BLaER1 (cell line): ENCODE measurements around the gene TMPRSS9.

Experiments used
- H3K27ac ChIP-seq: shearing (Covaris generic); formaldehyde crosslinking; 2 replicates; pipeline ENCODE4 v1.8.1; 2022
- H3K27me3 ChIP-seq: shearing (Covaris generic); formaldehyde crosslinking; 2 replicates; pipeline ENCODE4 v1.8.1; 2022
- H3K36me3 ChIP-seq: shearing (Covaris generic); formaldehyde crosslinking; 2 replicates; pipeline ENCODE4 v1.8.1; 2022
- H3K4me1 ChIP-seq: shearing (Covaris generic); formaldehyde crosslinking; 2 replicates; pipeline ENCODE4 v1.8.1; 2022
- H3K4me2 ChIP-seq: shearing (Covaris generic); formaldehyde crosslinking; 2 replicates; pipeline ENCODE4 v1.8.1; 2022
- H3K4me3 ChIP-seq: shearing (Covaris generic); formaldehyde crosslinking; 2 replicates; pipeline ENCODE4 v1.8.1; 2022
- H3K9ac ChIP-seq: shearing (Covaris generic); formaldehyde crosslinking; 2 replicates; pipeline ENCODE4 v1.8.1; 2022
- H3K9me3 ChIP-seq: shearing (Covaris generic); formaldehyde crosslinking; 2 replicates; pipeline ENCODE4 v1.8.1; 2022
- H4K20me1 ChIP-seq: shearing (Covaris generic); formaldehyde crosslinking; 2 replicates; pipeline ENCODE4 v1.8.1; 2022
- Cebpa-rat ChIP-seq: shearing (Covaris generic); IDR thresholded peaks from 2 replicates; pipeline ENCODE4 v1.8.1; 2022

The TMPRSS9 gene

DNA sequence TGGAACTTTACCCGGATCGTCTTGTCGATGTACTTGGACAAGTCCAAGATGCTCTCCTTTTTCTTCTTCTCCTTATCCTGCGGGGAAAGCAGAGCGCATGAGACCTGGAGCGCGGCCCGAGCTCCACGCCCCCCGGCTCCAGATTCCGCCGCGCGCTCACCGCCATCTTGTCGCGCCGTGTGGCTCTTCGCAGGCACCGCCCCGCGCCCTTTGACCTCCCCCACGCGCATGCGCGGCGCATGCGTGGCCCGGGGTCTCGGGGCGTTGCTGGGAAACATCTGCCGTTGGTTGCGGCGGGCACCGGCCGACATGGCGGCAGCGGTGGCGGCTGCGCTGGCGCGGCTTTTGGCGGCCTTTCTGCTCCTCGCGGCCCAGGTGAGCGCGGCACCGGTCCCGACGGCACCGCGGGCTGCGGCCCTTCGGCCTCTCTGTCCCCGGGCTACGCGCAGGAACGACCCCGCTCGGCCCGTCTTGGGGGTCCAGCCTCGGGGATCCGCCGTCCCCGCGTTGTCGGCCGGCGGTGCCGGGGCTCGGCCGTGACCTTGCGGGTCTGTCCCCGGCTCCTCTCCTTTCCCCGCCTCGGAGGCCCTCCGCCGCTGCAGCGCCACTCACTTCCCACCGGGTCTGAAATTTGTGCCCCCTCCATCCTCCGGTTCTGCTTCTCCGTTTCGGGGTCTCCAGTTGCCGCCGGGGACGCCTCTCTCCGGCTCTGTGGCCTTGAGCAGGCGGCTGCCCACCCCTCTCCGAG is 31.5 kb upstream of the TMPRSS9 start, which contains the start of the genes LSM7 and SPPL2B:
TSS of gene LSM7 (minus strand) at position 186 of the 748 bp plus-strand sequence. CDS start at position 166, 20 bp downstream.
TSS of gene SPPL2B (plus strand) at position 284 of the 748 bp plus-strand sequence. CDS start at position 310, 26 bp downstream.
- no peak for TF ChIP-seq Cebpa-rat
- Histone ChIP-seq H3K27ac (peak within 1 kb of the TSS; percentile 95), H3K9ac (peak within 1 kb of the TSS; percentile 91), H4K20me1 (peaks cover 50% of the 10 kb centered on the region), H3K4me2 (peak within 1 kb of the TSS; percentile 97), H3K4me1 (peaks cover 83% of the 10 kb centered on the region), H3K4me3 (peak within 1 kb of the TSS; percentile 87), H3K36me3 (peaks cover 8% of the 10 kb centered on the region), H3K9me3 (no peaks in the 10 kb centered on the region), H3K27me3 (no peaks in the 10 kb centered on the region)

DNA sequence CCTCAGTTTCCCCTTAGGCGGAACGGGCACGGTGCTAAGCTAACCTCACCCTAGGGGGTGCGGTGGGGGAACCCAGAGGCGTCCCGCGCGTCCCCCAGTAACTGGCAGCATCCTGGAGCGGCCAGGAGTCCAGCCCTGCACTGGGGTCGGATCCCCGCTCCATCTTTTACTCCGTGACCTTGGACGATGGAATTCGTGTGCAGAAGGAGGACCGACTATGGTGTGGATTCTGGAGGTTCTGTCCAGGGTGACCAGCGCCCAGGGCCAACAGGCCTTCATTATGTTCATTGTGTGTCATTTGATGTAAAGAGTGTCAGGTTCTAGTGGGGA is 31.0 kb upstream of the TMPRSS9 start:
- H3K27ac ChIP-seq, result peak overlapping the region; percentile 95
- H3K4me1 ChIP-seq, result peaks cover 83% of the 10 kb centered on the region
- H3K27me3 ChIP-seq, result no peaks in the 10 kb centered on the region
- peak overlapping the region; percentile 87 for H3K4me3 ChIP-seq
- peak overlapping the region; percentile 91 for H3K9ac ChIP-seq
- H3K9me3 ChIP-seq, result no peaks in the 10 kb centered on the region
- H3K36me3 ChIP-seq, result peaks cover 6% of the 10 kb centered on the region; the same call in 1 of the 2 replicates
- peaks cover 52% of the 10 kb centered on the region for H4K20me1 ChIP-seq
- no peak for TF ChIP-seq Cebpa-rat
- H3K4me2 ChIP-seq, result peak overlapping the region; percentile 97

DNA sequence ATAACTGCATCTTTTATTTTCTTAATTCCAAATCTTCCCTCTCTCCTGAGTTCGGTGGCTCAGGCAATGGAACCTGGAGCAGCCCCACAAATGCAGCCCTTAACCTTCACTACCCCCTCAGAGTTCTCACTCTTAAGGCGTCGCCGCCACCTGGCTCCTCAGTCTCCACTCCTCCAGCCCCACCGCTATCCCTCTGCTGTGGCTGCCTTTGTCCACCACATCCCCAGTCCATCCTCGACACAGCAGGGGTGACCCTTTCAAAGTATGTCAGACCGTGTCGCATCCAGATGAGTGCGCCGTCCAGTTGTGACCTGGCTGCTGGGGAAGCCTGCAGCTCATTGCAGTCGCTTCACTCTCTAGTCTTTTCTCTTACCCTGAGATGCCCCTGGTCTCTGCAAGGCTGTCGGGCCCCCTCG is 30.6 kb upstream of the TMPRSS9 start:
- peak overlapping the region; percentile 95 for H3K27ac ChIP-seq
- no peak for TF ChIP-seq Cebpa-rat
- peaks cover 83% of the 10 kb centered on the region for H3K4me1 ChIP-seq
- peaks cover 8% of the 10 kb centered on the region; the same call in 1 of the 2 replicates for H3K36me3 ChIP-seq
- peak overlapping the region; percentile 87 for H3K4me3 ChIP-seq
- peak overlapping the region; percentile 91 for H3K9ac ChIP-seq
- no peaks in the 10 kb centered on the region for H3K27me3 ChIP-seq
- peaks cover 52% of the 10 kb centered on the region for H4K20me1 ChIP-seq
- peak overlapping the region; percentile 97 for H3K4me2 ChIP-seq
- H3K9me3 ChIP-seq, result no peaks in the 10 kb centered on the region

DNA sequence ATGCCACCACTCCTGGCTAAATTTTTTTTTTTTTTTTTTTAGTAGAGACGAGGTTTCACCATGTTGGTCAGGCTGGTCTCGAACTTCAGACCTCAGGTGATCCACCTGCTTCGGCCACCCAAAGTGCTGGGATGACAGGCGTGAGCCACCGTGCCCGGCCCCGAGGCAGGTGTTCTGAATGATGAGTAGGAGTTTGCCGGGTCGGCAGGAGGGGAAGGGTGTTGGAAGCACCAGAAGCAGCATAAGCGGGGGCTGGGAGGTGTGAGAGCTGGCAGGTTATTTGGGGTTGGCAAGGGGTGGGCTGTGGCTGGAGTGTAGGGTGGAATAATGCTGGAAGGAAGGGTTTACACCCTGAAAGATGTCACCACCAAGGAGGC is 29.8 kb upstream of the TMPRSS9 start:
- peak overlapping the region; percentile 97 for H3K4me2 ChIP-seq
- peak overlapping the region; percentile 91 for H3K9ac ChIP-seq

DNA sequence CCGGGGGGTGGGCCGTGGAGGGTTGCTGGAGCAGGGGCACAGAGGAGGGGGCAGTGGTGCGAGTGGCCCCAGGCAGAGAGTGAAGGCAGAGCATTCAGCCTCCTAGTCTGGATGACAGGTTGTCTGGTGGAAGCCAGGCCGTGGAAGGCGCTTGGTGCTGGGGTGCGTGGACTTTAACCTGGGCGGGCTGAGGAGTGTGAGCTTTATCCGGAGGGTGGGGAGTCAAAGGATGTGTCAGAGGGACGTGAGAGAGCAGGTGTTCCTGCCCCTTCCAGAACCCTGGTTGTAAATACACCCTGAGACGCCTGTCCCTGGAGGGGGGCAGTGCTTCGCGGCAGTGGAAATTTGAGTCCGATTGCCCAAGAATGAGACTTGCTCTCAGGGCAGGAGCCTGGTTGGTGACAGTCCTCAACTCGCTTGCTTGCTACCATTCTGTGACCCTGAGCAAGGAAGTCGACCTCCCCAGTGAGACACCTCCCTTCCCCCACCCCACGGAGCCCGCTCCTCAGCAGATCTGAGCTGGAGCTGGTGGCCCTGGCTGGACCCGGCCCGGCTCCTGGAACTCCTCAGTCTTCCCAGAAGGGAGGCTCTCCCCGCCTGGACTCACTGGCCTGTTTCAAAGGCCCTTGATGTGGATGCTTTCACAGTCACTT is 29.3 kb upstream of the TMPRSS9 start:
- Histone ChIP-seq H3K9me3 (no peaks in the 10 kb centered on the region), H3K4me3 (peak overlapping the region; percentile 87), H3K36me3 (peaks cover 15% of the 10 kb centered on the region; the same call in 1 of the 2 replicates), H3K9ac (peak overlapping the region; percentile 91), H4K20me1 (peaks cover 52% of the 10 kb centered on the region), H3K27ac (peak overlapping the region; percentile 95), H3K27me3 (no peaks in the 10 kb centered on the region), H3K4me1 (peaks cover 80% of the 10 kb centered on the region), H3K4me2 (peak overlapping the region; percentile 97)
- no peak for TF ChIP-seq Cebpa-rat

More for the DNA sequence above, 29.8 kb upstream of the TMPRSS9 start:
- H3K27me3 ChIP-seq, result no peaks in the 10 kb centered on the region
- peaks cover 15% of the 10 kb centered on the region; the same call in 1 of the 2 replicates for H3K36me3 ChIP-seq
- H3K9me3 ChIP-seq, result no peaks in the 10 kb centered on the region
- peak overlapping the region; percentile 87 for H3K4me3 ChIP-seq
- peaks cover 52% of the 10 kb centered on the region for H4K20me1 ChIP-seq
- no peak for TF ChIP-seq Cebpa-rat
- peaks cover 81% of the 10 kb centered on the region for H3K4me1 ChIP-seq
- peak overlapping the region; percentile 95 for H3K27ac ChIP-seq

DNA sequence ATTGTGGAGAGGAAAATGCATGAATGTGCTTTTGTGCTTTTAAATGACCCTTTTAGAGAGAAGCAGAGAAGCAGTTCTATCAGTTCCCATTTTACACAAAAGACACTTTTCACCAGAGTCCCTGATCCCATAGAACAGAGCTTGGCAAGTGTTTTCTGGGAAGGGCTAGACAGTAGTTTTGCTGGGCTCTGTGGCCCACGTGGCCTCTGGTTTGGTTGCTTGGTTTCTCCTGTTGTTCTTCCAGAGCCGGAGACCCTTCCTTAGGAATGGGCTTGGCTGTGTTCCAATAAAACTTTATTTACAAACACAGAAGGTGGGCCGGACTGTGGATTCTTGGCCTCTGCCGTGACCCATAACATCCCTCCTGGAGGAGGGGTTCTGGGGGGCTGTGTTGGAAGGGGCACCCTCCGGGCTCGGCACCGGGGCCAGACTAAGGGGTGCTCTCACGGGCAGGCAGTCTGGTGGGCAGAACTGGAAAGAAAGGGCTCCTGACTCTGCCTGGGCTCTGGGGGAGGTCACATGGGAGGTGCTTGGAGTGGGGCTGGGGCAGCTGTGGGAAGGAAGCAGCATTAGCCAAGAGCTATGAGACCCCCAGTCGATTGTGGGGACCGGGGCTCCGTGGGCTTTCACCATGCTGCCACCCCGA is 28.3 kb upstream of the TMPRSS9 start:
- no peak for TF ChIP-seq Cebpa-rat
- Histone ChIP-seq H3K4me3 (peak overlapping the region; percentile 87), H3K9me3 (no peaks in the 10 kb centered on the region), H3K27ac (peak overlapping the region; percentile 95), H4K20me1 (peaks cover 57% of the 10 kb centered on the region), H3K9ac (peak overlapping the region; percentile 91), H3K4me2 (peak overlapping the region; percentile 97), H3K36me3 (0 out of 2 replicates have a peak, but pooled peaks cover 12% of the 10 kb centered on the region), H3K27me3 (no peaks in the 10 kb centered on the region), H3K4me1 (peaks cover 80% of the 10 kb centered on the region)

DNA sequence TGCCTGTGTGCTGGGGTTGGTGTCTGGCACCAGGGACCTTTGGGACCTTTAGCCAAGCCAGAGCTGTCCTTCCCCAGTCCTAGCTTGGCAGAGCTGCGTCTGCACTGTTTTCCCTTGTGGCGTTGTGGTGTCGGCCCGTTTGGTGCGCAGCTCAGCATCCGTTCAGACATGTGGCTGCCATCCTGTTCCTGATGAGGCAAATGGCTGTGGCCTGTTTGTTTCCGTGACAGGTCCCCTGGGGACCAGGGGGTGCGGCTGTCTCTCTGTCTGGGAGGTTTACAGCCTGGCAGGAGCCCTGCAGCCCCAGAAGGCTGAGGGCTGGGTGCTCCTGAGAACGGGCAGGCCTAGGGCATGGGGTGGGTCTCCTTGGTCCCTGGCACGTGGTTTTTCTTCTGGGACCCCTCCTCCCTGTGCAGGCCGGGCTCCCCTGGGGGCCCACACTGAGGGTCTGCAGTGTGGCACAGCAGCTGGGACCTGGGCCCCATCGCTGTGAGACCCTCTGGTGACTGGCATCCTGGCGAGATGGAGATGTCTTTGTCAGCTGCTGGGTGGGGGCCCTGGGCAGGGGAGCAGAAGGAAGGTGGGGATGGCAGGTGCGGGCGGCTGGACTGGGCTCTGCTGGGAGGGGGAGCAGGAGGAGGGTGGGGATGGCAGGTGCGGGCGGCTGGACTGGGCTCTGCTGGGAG is 27.6 kb upstream of the TMPRSS9 start:
- Histone ChIP-seq H3K9ac (peak overlapping the region; percentile 91), H3K27ac (peak overlapping the region; percentile 95)

DNA sequence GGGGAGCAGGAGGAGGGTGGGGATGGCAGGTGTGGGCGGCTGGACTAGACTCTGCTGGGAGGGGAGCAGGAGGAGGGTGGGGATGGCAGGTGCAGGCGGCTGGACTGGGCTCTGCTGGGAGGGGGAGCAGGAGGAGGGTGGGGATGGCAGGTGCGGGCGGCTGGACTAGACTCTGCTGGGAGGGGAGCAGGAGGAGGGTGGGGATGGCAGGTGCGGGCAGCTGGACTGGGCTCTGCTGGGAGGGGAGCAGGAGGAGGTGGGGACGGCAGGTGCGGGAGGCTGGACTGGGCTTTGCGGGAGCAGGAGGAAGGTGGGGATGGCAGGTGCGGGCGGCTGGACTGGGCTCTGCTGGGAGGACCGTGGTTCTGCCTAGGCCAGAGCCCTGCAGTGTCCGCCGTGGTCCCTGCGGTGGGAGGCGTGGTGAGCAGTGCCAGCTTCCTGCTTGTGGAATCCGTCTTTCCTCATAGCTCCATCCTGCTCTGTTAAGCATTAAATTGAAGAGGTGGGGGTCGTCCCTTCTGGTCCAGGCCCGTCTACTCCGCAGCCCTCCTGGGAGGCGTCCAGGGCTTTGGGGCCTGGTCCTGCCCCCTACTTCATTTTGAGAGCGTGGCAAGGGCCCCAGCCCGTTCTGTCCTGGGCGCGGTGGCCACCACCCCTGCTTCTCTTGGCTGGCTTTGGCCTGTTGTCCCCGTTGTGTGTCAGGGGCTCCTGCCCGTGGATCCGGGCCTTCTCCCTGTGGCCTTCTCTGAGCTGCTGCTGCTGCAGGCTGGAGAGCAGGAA is 26.8 kb upstream of the TMPRSS9 start:
- peaks cover 85% of the 10 kb centered on the region for H3K4me1 ChIP-seq
- H3K9ac ChIP-seq, result peak overlapping the region; percentile 80
- no peaks in the 10 kb centered on the region for H3K27me3 ChIP-seq
- peak overlapping the region; percentile 52 for H3K4me3 ChIP-seq
- H3K27ac ChIP-seq, result peak overlapping the region; percentile 95
- peaks cover 64% of the 10 kb centered on the region for H4K20me1 ChIP-seq
- no peak for TF ChIP-seq Cebpa-rat
- no peaks in the 10 kb centered on the region for H3K9me3 ChIP-seq
- H3K36me3 ChIP-seq, result peaks cover 15% of the 10 kb centered on the region
- H3K4me2 ChIP-seq, result peak overlapping the region; percentile 97

More for the DNA sequence above, 27.6 kb upstream of the TMPRSS9 start:
- 0 out of 2 replicates have a peak, but pooled peaks cover 12% of the 10 kb centered on the region for H3K36me3 ChIP-seq
- peaks cover 80% of the 10 kb centered on the region for H3K4me1 ChIP-seq
- peaks cover 57% of the 10 kb centered on the region for H4K20me1 ChIP-seq
- H3K4me2 ChIP-seq, result peak overlapping the region; percentile 97
- no peaks in the 10 kb centered on the region for H3K27me3 ChIP-seq
- peak overlapping the region; percentile 87 for H3K4me3 ChIP-seq
- no peaks in the 10 kb centered on the region for H3K9me3 ChIP-seq
- TF ChIP-seq Cebpa-rat, result no peak; the same call in 1 of the 2 replicates
